Endothelial cell (in vitro differentiated cells): Measurements from ENCODE around the gene MOGAT3. TPM values are rescaled to one million over a fixed set of nuclear protein-coding genes. Genes with fewer than 3 reads are reported as not detected.

Experiments used
- DNase-seq: peaks from one replicate; pipeline ENCODE4 v3.0.0; 2021; ENCODE audit warnings: low spot score
- H3K27ac Mint-ChIP-seq: one replicate; pipeline ENCODE4 v1.8.0; 2021; ENCODE audit warnings: mixed read lengths, inconsistent platforms; ENCODE audit not compliant: unreplicated experiment
- H3K27me3 Mint-ChIP-seq: one replicate; pipeline ENCODE4 v1.8.0; 2021; ENCODE audit warnings: mild to moderate bottlenecking, moderate library complexity, mixed read lengths, inconsistent platforms; ENCODE audit not compliant: unreplicated experiment
- H3K36me3 Mint-ChIP-seq: one replicate; pipeline ENCODE4 v1.8.0; 2021; ENCODE audit warnings: mild to moderate bottlenecking, low read depth, mixed read lengths, inconsistent platforms; ENCODE audit not compliant: unreplicated experiment
- H3K4me1 Mint-ChIP-seq: one replicate; pipeline ENCODE4 v1.8.0; 2021; ENCODE audit warnings: mild to moderate bottlenecking, mixed read lengths, inconsistent platforms; ENCODE audit not compliant: unreplicated experiment
- H3K4me3 Mint-ChIP-seq: one replicate; pipeline ENCODE4 v1.8.0; 2021; ENCODE audit warnings: mild to moderate bottlenecking, mixed read lengths, inconsistent platforms; ENCODE audit not compliant: unreplicated experiment
- H3K9me3 Mint-ChIP-seq: one replicate; pipeline ENCODE4 v1.8.0; 2021; ENCODE audit warnings: mixed read lengths, inconsistent platforms; ENCODE audit not compliant: unreplicated experiment
- total RNA-seq: library from RNA; stranded (reverse); fragmentation: NEBNext Ultra II Directional; extraction: Animal tissue kit (Norgen Biotek cat#: 25700); gene quantifications from one replicate; pipeline ENCODE4 v1.2.1, GENCODE V29; 2021; ENCODE audit not compliant: unreplicated experiment
- TF ChIP-seq, protein P1 (sequence below): fragments of 200-600 bp; sonication (generic); IDR thresholded peaks from one replicate; pipeline ENCODE4 v1.5.0; 2021; ENCODE audit warnings: antibody characterized with exemption; ENCODE audit not compliant: unreplicated experiment

MOGAT3 gene
- total RNA-seq, 1 donor from 2014 or later, result not detected

DNA sequence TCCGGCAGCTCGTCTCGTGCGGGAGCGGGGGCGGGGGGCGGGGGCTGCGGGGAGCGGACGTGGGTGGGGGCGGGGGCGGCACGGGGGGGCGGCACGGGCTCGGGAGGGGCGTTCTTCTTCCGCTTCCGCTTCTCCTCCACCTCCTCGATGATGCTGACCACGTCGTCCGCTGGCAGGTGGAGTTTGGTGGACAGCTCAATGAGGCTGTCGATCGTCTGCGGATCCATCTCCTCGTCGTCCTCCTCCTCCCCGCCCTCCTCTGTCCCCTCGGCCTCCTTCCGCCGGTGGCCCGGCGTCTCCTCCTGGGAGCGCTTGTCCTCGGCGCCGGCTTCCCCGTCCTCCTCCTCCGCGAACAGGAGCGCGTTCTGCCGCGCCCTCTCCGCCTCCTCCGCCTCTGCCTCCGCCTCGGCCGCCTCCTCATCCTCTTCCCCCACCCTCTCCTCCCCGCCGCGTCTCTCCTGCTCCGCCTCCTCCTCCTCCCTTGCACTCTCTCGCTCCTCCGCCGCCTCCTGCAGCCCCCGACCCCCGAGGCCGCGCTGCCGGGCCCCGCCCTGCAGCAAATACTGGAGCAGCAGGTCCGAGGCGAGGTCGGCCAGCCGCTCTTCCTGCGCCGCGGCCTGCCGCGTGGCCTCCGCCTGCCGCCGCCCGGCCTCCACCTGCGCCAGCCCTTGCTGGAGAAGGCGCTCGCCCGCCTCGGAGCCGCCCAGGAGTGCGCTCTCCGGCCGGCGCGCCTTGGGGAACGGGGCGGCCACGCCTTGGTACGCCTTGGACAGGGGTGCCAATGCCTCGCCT is 37.4 kb downstream of the MOGAT3 start:
- Mint-ChIP-seq H3K9me3 (no peaks in the 10 kb centered on the region), H3K4me1 (peaks cover 15% of the 10 kb centered on the region), H3K27ac (no peak overlapping the region), H3K4me3 (no peak overlapping the region), H3K36me3 (peaks cover 7% of the 10 kb centered on the region), H3K27me3 (peaks cover 31% of the 10 kb centered on the region)
- TF ChIP-seq, protein P1, sequence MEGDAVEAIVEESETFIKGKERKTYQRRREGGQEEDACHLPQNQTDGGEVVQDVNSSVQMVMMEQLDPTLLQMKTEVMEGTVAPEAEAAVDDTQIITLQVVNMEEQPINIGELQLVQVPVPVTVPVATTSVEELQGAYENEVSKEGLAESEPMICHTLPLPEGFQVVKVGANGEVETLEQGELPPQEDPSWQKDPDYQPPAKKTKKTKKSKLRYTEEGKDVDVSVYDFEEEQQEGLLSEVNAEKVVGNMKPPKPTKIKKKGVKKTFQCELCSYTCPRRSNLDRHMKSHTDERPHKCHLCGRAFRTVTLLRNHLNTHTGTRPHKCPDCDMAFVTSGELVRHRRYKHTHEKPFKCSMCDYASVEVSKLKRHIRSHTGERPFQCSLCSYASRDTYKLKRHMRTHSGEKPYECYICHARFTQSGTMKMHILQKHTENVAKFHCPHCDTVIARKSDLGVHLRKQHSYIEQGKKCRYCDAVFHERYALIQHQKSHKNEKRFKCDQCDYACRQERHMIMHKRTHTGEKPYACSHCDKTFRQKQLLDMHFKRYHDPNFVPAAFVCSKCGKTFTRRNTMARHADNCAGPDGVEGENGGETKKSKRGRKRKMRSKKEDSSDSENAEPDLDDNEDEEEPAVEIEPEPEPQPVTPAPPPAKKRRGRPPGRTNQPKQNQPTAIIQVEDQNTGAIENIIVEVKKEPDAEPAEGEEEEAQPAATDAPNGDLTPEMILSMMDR, result no peak
- no peak for DNase-seq

DNA sequence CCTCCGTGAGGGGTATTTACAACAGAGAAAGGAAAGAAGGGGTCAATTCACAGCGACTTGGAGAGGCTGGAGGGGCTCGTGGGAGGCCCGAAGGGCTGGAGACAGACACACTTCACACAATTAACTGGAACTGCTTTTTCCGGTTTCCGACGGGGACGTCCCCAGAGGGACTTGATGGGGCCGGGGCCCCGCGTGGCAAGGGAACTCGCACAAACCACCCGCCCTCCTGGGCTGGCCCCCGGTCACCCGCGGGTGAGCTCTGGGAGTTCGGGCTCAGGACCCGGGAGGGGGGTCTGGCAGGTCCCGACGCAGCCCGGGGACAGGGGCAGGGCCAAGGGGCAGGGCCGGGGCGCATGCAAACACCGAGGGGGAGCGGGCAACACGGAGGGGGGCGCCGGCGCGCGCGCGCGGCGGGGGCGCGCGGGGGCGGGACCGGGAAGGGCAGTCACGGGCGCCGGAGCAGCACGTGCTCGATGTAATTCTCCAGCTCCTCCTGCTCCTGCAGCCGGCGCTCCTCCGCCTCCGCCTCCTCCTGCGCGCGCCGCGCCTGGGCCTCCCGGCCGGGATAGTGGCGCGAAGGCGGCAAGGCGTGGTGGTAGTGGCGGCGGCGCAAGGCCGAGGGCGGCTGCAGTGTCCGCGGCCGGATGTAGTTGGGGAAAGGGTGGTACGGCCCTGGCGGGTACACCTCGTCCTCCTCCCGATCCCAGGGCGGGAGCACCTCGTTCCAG is 38.1 kb downstream of the MOGAT3 start:
- Mint-ChIP-seq H3K36me3 (peaks cover 11% of the 10 kb centered on the region), H3K9me3 (no peaks in the 10 kb centered on the region), H3K4me3 (no peak overlapping the region), H3K27ac (peak overlapping the region; percentile 67), H3K4me1 (peaks cover 15% of the 10 kb centered on the region), H3K27me3 (peaks cover 26% of the 10 kb centered on the region)
- peak; percentile 42 for DNase-seq
- TF ChIP-seq, protein P1, result no peak

DNA sequence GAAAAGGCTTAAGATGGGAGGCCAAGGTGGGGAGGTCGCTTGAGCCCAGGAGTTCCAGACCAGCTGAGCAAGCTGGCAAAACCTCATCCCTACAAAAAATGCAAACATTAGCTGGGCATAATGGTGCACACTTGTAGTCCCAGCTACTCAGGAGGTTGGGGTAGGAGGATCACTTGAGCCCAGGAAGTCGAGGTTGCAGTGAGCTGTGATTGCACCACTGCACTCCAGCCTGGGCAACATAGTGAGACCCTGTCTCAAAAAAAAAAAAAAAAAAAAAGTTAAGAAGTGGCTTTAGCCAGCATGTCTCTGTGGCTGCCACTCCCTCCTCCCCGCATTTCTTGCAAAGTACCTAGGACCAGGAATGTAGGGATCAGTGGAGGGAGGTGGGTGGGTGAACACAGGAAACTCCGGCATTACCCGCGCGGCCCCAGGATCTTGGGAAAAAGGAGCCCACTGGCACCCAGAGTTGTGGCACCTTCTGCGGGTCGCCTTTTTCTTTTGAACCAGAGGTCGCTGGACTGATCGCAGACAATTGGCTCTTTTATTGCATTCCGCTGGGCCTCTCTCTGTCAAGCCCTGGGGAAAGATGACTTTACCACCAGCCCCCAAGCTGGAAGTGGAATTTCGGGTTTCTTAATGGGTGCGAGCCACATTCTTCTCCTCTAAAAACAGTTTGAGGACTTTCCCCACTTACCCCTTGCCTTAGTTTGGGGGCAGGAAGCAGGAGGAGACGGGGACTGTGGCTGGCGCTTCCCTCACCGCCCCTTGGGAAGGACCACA is 39.0 kb downstream of the MOGAT3 start:
- no peak overlapping the region for H3K4me3 Mint-ChIP-seq
- peaks cover 15% of the 10 kb centered on the region for H3K4me1 Mint-ChIP-seq
- no peak overlapping the region for H3K27ac Mint-ChIP-seq

DNA sequence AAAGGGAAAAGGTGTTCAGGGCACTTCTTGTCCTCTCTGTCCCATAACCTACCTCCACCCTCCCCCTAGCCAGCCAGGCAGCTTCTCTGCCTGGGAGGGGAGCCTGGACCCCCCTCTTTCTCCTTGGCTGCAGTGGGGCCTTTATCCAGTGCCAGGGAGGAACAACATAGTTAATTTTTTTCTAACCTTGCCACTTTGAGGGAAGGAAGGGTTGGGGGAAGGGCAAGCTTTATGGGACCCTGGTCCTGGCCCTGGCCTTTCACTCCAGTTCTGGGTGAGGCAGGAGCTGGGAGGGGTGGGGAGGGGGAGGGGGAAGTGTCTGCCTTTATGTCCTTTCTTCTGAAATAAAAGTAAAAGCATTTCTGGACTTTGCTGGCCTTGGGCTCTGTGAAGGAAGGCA is 39.9 kb downstream of the MOGAT3 start:
- peaks cover 16% of the 10 kb centered on the region for H3K27me3 Mint-ChIP-seq
- peaks cover 12% of the 10 kb centered on the region for H3K4me1 Mint-ChIP-seq
- H3K27ac Mint-ChIP-seq, result no peak overlapping the region
- no peak overlapping the region for H3K4me3 Mint-ChIP-seq
- no peak for DNase-seq
- H3K36me3 Mint-ChIP-seq, result peaks cover 14% of the 10 kb centered on the region
- H3K9me3 Mint-ChIP-seq, result no peaks in the 10 kb centered on the region
- TF ChIP-seq, protein P1, result no peak

More for the DNA sequence above, 39.0 kb downstream of the MOGAT3 start:
- Mint-ChIP-seq H3K36me3 (peaks cover 12% of the 10 kb centered on the region), H3K9me3 (no peaks in the 10 kb centered on the region), H3K27me3 (peaks cover 22% of the 10 kb centered on the region)
- no peak for DNase-seq
- TF ChIP-seq, protein P1, result no peak
